LNCAP (cell line): ENCODE data around the gene PHACTR1.

Experiments
- CTCF ChIP-seq: fragments of 450-650 bp; IDR thresholded peaks from 2 replicates; pipeline ENCODE4 v1.5.1; 2017; ENCODE audit warnings: mild to moderate bottlenecking

PHACTR1 gene

DNA sequence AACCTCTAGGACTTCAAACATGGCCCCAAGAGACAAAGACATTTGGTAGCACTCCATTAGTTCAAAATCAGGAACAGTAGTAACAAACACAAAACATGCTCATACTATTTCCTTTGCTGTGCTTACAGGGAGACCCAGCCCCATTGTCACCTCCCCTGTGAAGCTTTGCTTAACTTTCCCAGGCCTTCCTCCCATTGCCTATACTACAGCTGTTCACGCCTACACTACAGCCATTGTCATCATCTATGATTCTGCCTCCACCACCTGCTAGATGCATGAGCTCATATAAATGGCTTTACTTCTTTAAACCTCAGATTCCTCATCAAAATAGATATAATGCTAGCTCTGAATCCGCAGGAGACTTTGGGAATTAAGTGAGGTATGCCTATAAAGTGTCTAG is 8.7 kb downstream of the PHACTR1 start:
- TF ChIP-seq CTCF, result no peak

DNA sequence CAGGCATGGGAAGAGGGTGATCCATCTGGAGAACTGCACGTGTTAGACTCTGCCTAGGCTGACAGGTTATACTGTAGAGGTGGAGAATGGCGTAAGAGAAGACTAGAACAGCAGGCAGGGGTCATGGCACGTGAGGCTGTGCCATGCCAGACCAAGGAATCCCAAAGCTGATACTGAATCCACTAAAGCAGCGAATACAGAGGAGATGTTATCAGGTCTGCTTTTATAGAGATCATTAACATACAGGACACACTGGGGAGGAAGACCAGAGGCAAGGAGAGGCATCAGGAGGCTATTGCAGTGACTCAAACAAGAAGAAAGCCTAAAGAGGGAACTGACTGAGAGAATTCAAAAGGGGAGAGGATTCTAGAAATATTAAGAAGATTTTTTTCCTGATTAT is 12.9 kb downstream of the PHACTR1 start:
- no peak for TF ChIP-seq CTCF

- TF ChIP-seq CTCF, result no peak
Observed at GRCh38 chr6:12733876-12734275, 17.3 kb downstream of the PHACTR1 start.

DNA sequence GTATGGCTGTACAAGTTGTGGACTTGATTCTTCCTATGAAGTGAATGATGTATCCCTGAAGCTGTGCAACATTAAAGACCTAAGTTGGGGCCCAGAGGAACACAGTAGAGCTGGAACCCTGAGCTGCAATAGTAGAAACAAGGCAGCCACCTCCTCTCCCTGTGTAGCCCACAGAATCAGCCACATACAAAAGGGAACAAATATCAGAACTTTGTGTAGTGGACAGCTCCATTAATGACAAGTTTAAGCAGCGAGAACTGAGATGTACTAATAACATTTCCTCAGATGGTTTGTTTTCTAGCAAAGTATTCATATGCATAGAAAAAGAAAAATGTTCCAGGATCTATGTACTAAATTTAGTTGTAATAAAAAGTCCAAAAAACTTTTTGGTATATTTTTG is 19.2 kb downstream of the PHACTR1 start:
- no peak for TF ChIP-seq CTCF

DNA sequence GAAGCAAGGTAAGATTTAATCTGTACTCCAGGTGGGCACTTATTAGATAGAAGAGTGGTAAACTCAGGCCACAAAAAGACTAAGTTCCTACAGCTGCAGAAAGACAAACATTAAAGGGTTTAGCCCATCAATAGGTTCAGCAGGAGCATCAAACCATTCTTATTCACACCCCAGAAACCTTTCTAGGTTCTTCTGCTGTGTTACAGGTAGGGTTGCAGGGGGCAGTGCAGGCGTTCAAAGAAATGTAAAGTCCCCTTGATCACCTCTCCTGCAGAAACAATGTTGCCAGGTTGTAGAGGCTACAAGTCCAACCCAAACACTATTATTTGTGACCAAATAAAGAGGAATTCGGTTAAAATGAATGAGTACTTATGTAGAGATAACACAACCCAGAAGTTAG is 31.8 kb downstream of the PHACTR1 start:
- TF ChIP-seq CTCF, result no peak

- no peak for TF ChIP-seq CTCF
Observed at GRCh38 chr6:12748815-12749521, 32.4 kb downstream of the PHACTR1 start.

DNA sequence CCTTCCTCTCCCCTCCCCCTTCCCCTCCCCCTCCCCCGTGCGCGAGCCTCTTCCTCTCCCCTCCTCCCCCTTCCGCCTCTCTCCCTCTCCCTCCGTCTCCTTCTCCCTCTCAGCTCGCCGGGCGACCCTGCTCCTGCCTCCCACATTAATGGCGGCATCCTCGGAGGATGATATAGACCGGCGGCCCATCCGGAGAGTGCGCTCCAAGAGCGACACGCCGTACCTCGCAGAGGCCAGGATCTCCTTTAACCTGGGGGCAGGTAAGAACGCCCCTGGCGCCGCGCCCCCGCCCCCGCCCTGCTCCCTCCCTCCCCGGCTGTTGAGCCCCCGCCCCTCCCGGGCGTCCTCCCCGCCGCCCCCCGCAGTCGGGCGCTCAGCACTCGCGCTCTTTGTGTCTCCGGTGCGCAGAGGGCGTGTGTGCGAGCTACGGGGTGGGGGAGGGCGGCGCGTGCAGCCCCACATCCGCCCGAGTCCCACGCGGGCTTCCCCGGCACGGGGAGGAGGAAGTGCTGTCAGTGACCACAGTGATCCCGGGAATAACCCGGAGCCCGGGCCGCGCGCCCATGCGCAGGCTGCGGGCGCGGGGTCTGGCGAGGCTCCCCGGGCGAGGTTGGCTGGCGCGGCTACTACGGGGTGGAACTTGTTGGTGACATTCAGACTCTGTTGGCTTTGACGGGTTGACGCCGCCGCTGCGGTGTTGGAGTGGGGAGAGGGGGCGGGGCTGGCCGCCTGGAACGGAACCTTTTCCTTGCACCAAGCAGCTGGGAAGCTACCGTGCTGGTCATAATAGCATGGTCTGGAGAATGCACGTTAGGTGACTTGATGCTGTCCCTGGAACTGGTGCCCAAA is 33.2 kb downstream of the PHACTR1 start:
- TF ChIP-seq CTCF, result no peak
